A549 (cell line): Measurements from ENCODE around the gene ZDHHC17. TPM values are rescaled to one million over a fixed set of nuclear protein-coding genes. Genes with fewer than 3 reads are reported as not detected.

ENCODE experiments used
- ATAC-seq, 2 experiments: fragments of 200-7000 bp in 1 of 2; fragments of >200 bp in 1 of 2; cut with Nextera tagmentation in 1 of 2; cut with Tn5 transposase in 1 of 2; 3 replicates each; pipeline versions ENCODE4 v1.8.0 to v1.9.1; 2018 to 2020; ENCODE audit warnings: mild to moderate bottlenecking in 1 of 2, moderate library complexity in 1 of 2
- CTCF ChIA-PET: fragments of 300-600 bp; sonication (Branson Sonifier 250); formaldehyde crosslinking; extraction: SDS; loops from one replicate; lab custom pipeline; 2021; ENCODE audit warnings: antibody characterized with exemption, inconsistent platforms; lab: Yijun Ruan, JAX
- POLR2A ChIA-PET: fragments of 350-600 bp; formaldehyde crosslinking; extraction: SDS; loops from one replicate; lab custom pipeline; 2021; ENCODE audit warnings: antibody characterized with exemption, inconsistent platforms; lab: Yijun Ruan, JAX
- DNase-seq, 2 experiments: peaks; one replicate each; pipeline versions ENCODE4 v3.0.0 to v3.0.0-alpha.2; 2011 to 2016; ENCODE audit warnings: low read depth in 1 of 2, low spot score in 1 of 2
- FAIRE-seq: peaks from 2 replicates; lab custom pipeline; 2011; peaks lifted over from hg19 to GRCh38; lab: Jason Lieb, UNC
- H3K27ac ChIP-seq, 2 experiments: fragments of >200 bp; sonication (Bioruptor Twin); formaldehyde crosslinking; 3 replicates each; pipeline ENCODE4 v1.5.1; 2016 to 2017
- H3K4me1 ChIP-seq: fragments of >200 bp; sonication (Bioruptor Twin); formaldehyde crosslinking; 3 replicates; pipeline ENCODE4 v1.6.1; 2016
- H3K4me2 ChIP-seq: fragments of >200 bp; sonication (Bioruptor Twin); formaldehyde crosslinking; 3 replicates; pipeline ENCODE4 v1.6.1; 2016
- H3K4me3 ChIP-seq: fragments of >200 bp; sonication (Bioruptor Twin); formaldehyde crosslinking; 3 replicates; pipeline ENCODE4 v1.5.1; 2016
- H3K9me3 ChIP-seq: fragments of >200 bp; sonication (Bioruptor Twin); formaldehyde crosslinking; 3 replicates; pipeline ENCODE4 v1.6.1; 2016
- BHLHE40 ChIP-seq: IDR thresholded peaks from 2 replicates; pipeline ENCODE4 v1.6.1; 2012; ENCODE audit warnings: low read depth, low read length, inconsistent platforms
- CHD2 ChIP-seq: fragments of 150-350 bp; IDR thresholded peaks from 2 replicates; pipeline ENCODE4 v1.6.1; 2014; ENCODE audit warnings: low read length; ENCODE audit not compliant: partially characterized antibody
- EHMT2 ChIP-seq: fragments of 200-600 bp; sonication (generic); IDR thresholded peaks from 2 replicates; pipeline ENCODE4 v1.6.1; 2016; ENCODE audit warnings: antibody characterized with exemption, low read depth, mild to moderate bottlenecking, moderate library complexity
- EP300 ChIP-seq, 2 experiments: fragments of >200 bp; sonication (Bioruptor Twin); formaldehyde crosslinking; IDR thresholded peaks; 2 replicates in 1 of 2; 3 replicates in 1 of 2; pipeline ENCODE4 v1.6.1; 2016 to 2017
- ESRRA ChIP-seq: fragments of 150-350 bp; IDR thresholded peaks from 2 replicates; pipeline ENCODE4 v1.6.1; 2014; ENCODE audit warnings: mild to moderate bottlenecking, low read length, borderline replicate concordance
- FOSL2 ChIP-seq, 2 experiments: fragments of 450-650 bp in 1 of 2; fragments of >200 bp in 1 of 2; sonication (Bioruptor Twin) in 1 of 2; formaldehyde crosslinking; IDR thresholded peaks; 2 replicates each; pipeline versions ENCODE4 v1.5.0 to v1.6.1; 2016 to 2020; ENCODE audit warnings: mild to moderate bottlenecking in 1 of 2, moderate library complexity in 1 of 2
- FOXS1 ChIP-seq: fragments of 250-450 bp; sonication (Bioruptor Pico); IDR thresholded peaks from 2 replicates; pipeline ENCODE4 v1.5.0; 2020; ENCODE audit warnings: mild to moderate bottlenecking, moderate library complexity
- GATA3 ChIP-seq: IDR thresholded peaks from 2 replicates; pipeline ENCODE4 v1.6.1; 2012; ENCODE audit warnings: borderline replicate concordance
- HOXB13 ChIP-seq: fragments of 250-450 bp; sonication (Bioruptor Pico); IDR thresholded peaks from 2 replicates; pipeline ENCODE4 v1.5.0; 2020; ENCODE audit warnings: low read depth, mild to moderate bottlenecking, moderate library complexity
- PHF8 ChIP-seq: fragments of 200-600 bp; sonication (generic); IDR thresholded peaks from 2 replicates; pipeline ENCODE4 v1.6.1; 2016; ENCODE audit warnings: low read depth, mild to moderate bottlenecking, antibody characterized with exemption, moderate library complexity, borderline replicate concordance
- RNF2 ChIP-seq: fragments of 200-600 bp; sonication (generic); IDR thresholded peaks from 2 replicates; pipeline ENCODE4 v1.6.1; 2016; ENCODE audit warnings: low read depth, mild to moderate bottlenecking, antibody characterized with exemption, moderate library complexity, borderline replicate concordance
- TFCP2L1 ChIP-seq: fragments of 250-450 bp; sonication (Bioruptor Pico); IDR thresholded peaks from 2 replicates; pipeline ENCODE4 v1.5.0; 2021; ENCODE audit warnings: mild to moderate bottlenecking
- TP53 ChIP-seq: fragments of 250-450 bp; sonication (Bioruptor Pico); IDR thresholded peaks from 2 replicates; pipeline ENCODE4 v1.5.0; 2021; ENCODE audit warnings: mild to moderate bottlenecking, moderate library complexity
- WGBS: methylation state at CpG from one replicate; pipeline ENCODE4 v1.1.6; 2017; ENCODE audit errors: missing lambda C conversion rate; 5-methylcytosine and 5-hydroxymethylcytosine counted together
- polyA plus RNA-seq, 4 experiments: library from polyadenylated mRNA; depleted of rRNA in 3 of 4; stranded (reverse); fragments of >200 nt; fragmentation: RNase III in 1 of 4; extraction: RNeasy Plus Mini Kit Qiagen cat#74134 plus additional on column Dnase treatment in 1 of 4; gene quantifications; 2 replicates in 3 of 4; 3 replicates in 1 of 4; pipeline ENCODE4 v1.2.3, GENCODE V29; 2011 to 2017
- TF ChIP-seq, protein P1 (sequence below): fragments of 200-600 bp; sonication (generic); IDR thresholded peaks from 2 replicates; pipeline ENCODE4 v1.6.1; 2016; ENCODE audit warnings: antibody characterized with exemption, mild to moderate bottlenecking, moderate library complexity
- TF ChIP-seq, protein P2 (sequence below): fragments of 250-450 bp; sonication (Bioruptor Pico); IDR thresholded peaks from 2 replicates; pipeline ENCODE4 v1.5.0; 2021; ENCODE audit warnings: mild to moderate bottlenecking, moderate library complexity, borderline replicate concordance

The ZDHHC17 gene
- polyA plus RNA-seq, 2 of the 4 experiments (the other 2 are of a cell fraction), result 28.1 to 54.8 TPM

DNA sequence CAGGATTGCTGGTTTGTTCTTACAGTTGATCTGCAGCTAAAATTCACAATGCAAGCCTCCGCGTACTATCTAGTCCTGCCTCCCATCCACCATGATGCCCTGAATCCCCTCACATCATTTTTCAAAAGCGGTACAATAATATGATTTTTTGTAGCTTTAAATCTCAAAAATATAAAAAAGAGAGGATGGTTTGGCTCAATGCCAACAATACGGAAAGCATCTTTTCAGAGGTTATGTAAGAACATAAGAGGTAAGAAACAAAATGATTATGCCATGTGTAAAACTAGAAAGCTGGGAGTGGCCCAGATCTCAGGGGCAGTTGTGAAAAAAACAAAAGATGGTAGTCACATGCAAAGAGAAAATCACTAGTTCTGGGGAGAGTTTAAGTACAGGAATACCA lies 24.0 kb upstream of the ZDHHC17 start:
- ChIA-PET POLR2A (no interaction called here), CTCF (interaction anchor here (0.6 to 1.3 kb wide), 2 partner anchors 12 to 51 kb away, joined by 3 read pairs; no protein-coding TSS in a partner anchor)

DNA sequence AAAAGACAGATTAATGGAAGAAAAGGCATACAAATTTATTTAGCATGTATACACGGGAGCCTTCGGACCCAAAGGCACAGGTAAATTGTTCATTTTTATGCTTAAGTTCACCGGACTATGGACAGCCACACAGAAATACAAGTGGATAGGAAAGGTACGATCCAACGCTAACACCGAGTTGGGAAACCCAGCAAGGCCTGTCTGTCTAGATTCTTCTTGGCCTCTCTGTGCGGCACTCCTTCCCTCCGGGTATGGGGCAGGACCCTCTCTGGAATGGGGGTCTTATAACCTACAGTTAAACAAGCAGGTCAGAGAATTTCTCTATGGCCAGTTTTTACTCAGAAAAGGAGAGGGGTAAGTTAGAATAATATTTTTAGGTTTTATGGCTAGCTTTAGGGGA lies 23.4 kb upstream of the ZDHHC17 start:
- ChIA-PET POLR2A (no interaction called here), CTCF (interaction anchor here (1.2 to 1.3 kb wide), 2 partner anchors 12 to 50 kb away, joined by 3 read pairs; no protein-coding TSS in a partner anchor)
- FAIRE-seq (no peak), ATAC-seq (no peak), DNase-seq (no peak)
- Histone ChIP-seq H3K4me2 (no peak overlapping the region), H3K4me1 (no peaks in the 10 kb centered on the region), H3K4me3 (no peak overlapping the region), H3K9me3 (peaks cover 13% of the 10 kb centered on the region), H3K27ac (no peak overlapping the region)
- TF ChIP-seq TP53 (CRISPR knock-in tag), result no peak
- TF ChIP-seq, all 56 proteins: peak for 0
- 81% methylated on average over 8 of the region's 8 CpGs for WGBS

More for the DNA sequence above, 24.0 kb upstream of the ZDHHC17 start:
- WGBS, result 67% methylated on average over 4 of the region's 4 CpGs
- no peak for DNase-seq
- H3K4me3 ChIP-seq, result no peak overlapping the region
- peaks cover 13% of the 10 kb centered on the region for H3K9me3 ChIP-seq
- no peak overlapping the region for H3K27ac ChIP-seq
- no peak overlapping the region for H3K4me2 ChIP-seq
- no peak for ATAC-seq
- FAIRE-seq, result no peak
- TF ChIP-seq ESRRA (no peak), TP53 (CRISPR knock-in tag) (no peak), TFCP2L1 (CRISPR knock-in tag) (no peak), EHMT2 (no peak), GATA3 (no peak), CHD2 (no peak), EP300 (IDR thresholded peaks at IDR 0.05) (no peak), HOXB13 (CRISPR knock-in tag) (no peak), FOSL2 (IDR thresholded peaks at IDR 0.05) (no peak), FOSL2 (CRISPR knock-in tag; IDR thresholded peaks at IDR 0.05) (no peak), BHLHE40 (no peak)
- TF ChIP-seq, all 56 proteins: peak for 0
- H3K4me1 ChIP-seq, result no peaks in the 10 kb centered on the region

DNA sequence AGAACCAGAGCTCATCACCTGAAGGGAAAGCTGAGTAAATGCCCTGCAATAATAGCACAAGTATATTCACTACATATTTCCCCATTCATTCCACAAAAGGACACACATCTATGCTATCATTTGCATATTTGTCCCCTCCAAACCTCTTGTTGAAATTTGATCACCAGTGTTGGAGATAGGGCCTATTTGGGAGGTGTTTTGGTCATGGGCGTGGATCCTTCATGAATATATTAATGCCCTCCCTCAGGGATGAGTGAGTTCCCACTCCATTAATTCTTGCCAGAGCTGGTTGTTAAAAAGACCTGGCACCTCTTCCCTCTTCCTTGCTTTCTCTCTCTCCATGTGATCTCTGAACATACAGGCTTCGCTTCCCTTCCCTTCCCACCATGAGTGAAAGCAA lies 18.6 kb upstream of the ZDHHC17 start:
- CTCF ChIA-PET, result no interaction called here
- H3K9me3 ChIP-seq, result no peaks in the 10 kb centered on the region
- 52% methylated on average over 2 of the region's 2 CpGs for WGBS
- no peak for DNase-seq
- no peak overlapping the region for H3K4me3 ChIP-seq
- no peak for ATAC-seq
- no peaks in the 10 kb centered on the region for H3K4me1 ChIP-seq
- H3K27ac ChIP-seq, result no peak overlapping the region
- no peak for FAIRE-seq
- POLR2A ChIA-PET, result no interaction called here
- H3K4me2 ChIP-seq, result no peak overlapping the region
- TF ChIP-seq PHF8, result no peak
- TF ChIP-seq, protein P1, sequence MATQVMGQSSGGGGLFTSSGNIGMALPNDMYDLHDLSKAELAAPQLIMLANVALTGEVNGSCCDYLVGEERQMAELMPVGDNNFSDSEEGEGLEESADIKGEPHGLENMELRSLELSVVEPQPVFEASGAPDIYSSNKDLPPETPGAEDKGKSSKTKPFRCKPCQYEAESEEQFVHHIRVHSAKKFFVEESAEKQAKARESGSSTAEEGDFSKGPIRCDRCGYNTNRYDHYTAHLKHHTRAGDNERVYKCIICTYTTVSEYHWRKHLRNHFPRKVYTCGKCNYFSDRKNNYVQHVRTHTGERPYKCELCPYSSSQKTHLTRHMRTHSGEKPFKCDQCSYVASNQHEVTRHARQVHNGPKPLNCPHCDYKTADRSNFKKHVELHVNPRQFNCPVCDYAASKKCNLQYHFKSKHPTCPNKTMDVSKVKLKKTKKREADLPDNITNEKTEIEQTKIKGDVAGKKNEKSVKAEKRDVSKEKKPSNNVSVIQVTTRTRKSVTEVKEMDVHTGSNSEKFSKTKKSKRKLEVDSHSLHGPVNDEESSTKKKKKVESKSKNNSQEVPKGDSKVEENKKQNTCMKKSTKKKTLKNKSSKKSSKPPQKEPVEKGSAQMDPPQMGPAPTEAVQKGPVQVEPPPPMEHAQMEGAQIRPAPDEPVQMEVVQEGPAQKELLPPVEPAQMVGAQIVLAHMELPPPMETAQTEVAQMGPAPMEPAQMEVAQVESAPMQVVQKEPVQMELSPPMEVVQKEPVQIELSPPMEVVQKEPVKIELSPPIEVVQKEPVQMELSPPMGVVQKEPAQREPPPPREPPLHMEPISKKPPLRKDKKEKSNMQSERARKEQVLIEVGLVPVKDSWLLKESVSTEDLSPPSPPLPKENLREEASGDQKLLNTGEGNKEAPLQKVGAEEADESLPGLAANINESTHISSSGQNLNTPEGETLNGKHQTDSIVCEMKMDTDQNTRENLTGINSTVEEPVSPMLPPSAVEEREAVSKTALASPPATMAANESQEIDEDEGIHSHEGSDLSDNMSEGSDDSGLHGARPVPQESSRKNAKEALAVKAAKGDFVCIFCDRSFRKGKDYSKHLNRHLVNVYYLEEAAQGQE, result no peak
- TF ChIP-seq, all 56 proteins: peak for 0

DNA sequence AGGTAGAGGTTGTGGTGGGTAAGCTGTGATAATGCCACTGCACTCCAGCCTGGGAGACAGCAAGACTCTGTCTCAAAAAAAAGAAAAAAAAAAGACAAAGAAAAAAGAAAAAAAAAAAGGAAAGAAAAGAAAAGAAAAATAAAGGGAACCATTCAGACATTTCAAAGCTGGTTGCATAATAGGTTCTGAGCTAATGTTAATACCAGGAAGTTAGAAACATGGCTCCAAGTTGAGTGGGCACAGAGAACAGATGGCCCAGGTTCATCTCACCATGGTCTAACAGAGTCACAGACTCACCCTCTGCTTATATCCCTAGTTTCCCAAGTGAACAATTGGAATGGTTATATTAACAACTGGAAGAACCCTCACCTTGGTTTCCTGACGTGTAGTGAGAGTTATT lies 17.4 kb upstream of the ZDHHC17 start:
- Histone ChIP-seq H3K4me3 (no peak overlapping the region), H3K9me3 (no peaks in the 10 kb centered on the region), H3K4me2 (no peak overlapping the region), H3K27ac (no peak overlapping the region), H3K4me1 (no peaks in the 10 kb centered on the region)
- CTCF ChIA-PET, result interaction anchor here (0.6 to 1.3 kb wide), 2 partner anchors 43 to 1186 kb away, joined by 3 read pairs; no protein-coding TSS in a partner anchor
- no peak for FAIRE-seq
- ATAC-seq, result no peak
- 46% methylated on average over 1 of the region's 1 CpG for WGBS
- TF ChIP-seq CHD2, result no peak
- no peak for TF ChIP-seq FOSL2 (IDR thresholded peaks at IDR 0.05)
- TF ChIP-seq FOSL2 (CRISPR knock-in tag; IDR thresholded peaks at IDR 0.05), result no peak
- TF ChIP-seq, protein P2, sequence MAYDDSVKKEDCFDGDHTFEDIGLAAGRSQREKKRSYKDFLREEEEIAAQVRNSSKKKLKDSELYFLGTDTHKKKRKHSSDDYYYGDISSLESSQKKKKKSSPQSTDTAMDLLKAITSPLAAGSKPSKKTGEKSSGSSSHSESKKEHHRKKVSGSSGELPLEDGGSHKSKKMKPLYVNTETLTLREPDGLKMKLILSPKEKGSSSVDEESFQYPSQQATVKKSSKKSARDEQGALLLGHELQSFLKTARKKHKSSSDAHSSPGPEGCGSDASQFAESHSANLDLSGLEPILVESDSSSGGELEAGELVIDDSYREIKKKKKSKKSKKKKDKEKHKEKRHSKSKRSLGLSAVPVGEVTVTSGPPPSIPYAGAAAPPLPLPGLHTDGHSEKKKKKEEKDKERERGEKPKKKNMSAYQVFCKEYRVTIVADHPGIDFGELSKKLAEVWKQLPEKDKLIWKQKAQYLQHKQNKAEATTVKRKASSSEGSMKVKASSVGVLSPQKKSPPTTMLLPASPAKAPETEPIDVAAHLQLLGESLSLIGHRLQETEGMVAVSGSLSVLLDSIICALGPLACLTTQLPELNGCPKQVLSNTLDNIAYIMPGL (CRISPR knock-in tag), result no peak
- TF ChIP-seq FOXS1 (CRISPR knock-in tag), result no peak
- TF ChIP-seq ESRRA, result no peak
- TF ChIP-seq RNF2, result no peak
- DNase-seq, result no peak
- POLR2A ChIA-PET, result no interaction called here
